Fibroblast of skin of back (primary cell): ENCODE results near the gene LRRC49.

Source experiments
- DNase-seq: peaks from one replicate; pipeline ENCODE4 v3.0.0-alpha.2; 2013

Gene LRRC49

DNA sequence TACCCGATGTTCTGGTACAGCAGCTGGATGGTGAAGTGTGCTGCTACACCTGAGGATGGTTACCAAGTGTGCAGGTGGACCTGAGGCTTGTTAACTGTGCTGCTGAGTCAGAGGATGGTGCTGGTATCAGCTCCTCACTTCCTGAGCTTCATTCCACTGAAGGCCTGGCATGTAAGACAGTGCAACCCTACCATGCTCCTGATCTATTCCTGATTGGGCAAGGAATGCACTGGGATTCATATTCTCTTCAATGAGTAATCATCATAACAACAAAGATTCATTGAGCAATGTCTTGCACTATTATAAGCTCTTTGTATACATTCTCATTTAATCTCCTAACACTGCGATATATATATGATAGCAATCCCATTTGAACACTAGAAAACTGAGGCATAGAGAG, 159.7 kb downstream of the LRRC49 start:
- peak; percentile 91 for DNase-seq

DNA sequence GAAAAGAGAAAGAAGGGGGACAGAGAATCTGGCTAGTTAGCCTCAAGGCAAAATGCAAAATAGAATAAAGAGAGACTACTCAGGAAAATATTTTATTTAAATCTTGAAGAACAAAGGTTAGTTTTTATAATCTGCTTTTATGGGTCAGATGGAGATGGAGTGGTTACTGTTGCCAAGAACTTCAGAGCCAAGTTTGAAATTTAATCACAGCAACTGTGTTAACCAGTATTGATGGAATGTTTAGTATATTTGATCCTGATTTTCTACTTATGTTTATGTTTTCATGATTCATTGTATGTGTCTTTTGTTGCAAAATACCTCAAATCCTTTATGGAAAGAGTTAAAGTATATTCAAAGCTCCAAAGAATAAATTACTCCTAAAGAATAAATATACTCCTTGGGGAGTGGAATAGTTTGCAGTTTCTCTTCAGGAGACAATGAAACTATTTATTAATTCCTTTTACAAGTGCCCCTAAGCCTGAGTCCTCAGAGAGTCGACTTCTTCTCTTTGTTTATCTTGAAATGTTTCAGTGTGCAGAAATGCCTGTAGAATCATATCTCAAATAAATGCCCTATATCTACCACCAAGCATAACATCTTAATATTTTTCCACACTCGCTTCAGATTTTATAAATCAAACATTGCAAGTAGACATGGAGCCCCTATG, 161.8 kb downstream of the LRRC49 start:
- DNase-seq: no peak

DNA sequence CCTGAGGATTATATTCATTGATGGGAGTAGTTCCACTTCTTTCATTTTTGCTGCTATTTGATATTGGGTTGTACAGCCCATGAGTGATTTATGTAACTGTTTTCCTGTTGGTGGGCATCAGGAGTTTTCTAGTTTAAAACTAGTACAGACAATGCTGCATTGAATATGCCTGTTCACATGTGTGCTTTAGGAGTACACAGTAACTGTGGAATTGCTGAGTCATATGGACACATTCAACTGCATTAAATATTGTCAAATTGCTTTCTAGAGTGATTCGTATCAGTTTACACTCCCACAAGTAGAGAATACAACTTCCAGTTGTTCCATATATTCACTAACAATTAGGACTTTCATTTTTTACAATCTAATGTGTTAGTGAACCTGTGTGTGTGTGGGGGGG, 162.8 kb downstream of the LRRC49 start:
- DNase-seq: peak; percentile 53

DNA sequence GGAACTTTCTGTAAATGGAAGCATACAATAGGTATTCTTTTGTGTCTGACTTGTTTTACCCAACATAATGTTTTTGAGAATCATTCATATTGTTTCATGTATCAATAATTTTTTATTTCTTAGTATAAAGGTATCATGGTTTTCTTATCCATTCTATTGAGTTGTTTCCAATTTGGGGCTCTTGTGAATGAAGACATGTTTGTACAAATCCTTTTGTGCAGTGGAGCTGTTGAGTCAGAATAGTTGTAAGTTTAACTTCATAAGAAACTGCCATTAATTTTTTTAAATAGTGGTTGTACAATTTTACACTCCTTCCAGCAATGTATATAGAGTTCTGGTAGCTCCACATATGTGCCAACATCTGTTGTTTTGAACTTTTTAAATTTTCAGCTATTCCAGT, 163.5 kb downstream of the LRRC49 start:
- DNase-seq: no peak

DNA sequence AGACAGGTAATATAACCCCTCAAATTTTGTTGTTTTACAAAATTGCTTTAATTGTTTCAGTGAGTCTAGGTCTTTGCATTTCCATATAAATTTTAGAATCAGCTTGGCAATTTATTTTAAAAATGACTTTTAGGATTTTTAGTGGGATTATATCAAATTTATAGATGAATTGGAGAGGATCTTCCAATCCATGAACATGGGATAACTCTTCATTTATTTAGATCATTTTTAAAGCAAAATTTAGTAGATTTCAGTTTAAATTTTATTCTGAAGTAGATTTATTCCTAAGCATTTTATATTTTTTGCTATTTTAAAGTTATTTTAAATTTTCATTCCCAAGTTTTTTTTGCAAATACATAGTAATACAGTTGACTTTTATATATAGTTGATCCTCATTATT, 164.5 kb downstream of the LRRC49 start:
- DNase-seq: no peak

DNA sequence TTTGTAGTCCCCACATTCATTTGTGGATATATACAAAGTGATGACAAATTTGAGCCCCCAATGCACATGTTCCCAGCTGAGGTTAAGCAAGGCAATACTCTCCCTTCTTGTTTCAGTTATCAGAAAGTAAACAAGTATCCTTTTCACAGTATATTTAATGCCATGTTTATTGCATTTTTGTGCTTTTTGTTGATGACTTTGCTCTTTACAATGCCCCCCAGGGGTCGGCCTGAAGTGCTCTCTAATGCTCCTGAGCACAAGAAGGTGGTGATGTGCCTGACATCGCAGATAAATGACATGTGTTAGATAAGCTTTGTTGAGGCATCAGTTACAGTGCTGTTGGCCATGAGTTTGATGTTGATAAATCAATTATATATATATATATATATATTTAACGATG, 165.0 kb downstream of the LRRC49 start:
- DNase-seq: no peak

DNA sequence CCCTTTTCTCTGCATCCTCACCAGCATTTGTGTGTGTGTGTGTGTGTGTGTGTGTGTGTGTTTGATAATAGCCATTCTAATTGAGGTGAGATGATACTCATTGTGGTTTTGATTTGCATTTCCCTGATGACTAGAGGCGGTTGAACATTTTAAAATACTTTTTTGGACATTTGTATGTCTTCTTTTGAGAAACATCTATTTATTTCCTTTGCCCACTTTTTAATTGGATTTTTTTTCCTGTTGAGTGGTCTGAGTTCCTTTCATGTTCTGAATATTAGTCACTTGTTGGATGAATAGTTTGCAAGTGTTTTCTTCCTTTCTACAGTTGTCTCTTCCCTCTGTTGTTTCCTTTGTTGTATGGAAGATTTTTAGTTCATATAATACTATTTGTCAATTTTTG, 168.4 kb downstream of the LRRC49 start:
- DNase-seq: peak; percentile 47

DNA sequence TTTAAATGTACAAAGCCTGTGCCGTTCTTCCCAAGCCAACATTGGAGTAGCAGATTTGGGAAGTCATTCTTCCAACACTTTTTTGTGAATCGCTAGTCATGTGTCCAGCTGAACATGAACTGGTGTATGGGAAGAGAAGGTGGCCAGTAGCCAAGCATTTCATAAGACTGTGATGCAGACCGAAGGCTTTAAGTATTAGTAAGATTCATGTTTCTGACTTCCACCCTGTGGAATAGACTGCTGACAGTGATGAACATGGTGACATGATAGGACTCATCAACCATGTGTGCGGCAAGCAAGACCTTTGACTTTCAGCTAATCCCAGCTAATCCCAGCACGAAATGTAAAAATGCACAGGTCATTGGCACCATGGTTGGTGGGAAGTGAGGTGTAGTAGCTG, 174.4 kb downstream of the LRRC49 start:
- no peak for DNase-seq

DNA sequence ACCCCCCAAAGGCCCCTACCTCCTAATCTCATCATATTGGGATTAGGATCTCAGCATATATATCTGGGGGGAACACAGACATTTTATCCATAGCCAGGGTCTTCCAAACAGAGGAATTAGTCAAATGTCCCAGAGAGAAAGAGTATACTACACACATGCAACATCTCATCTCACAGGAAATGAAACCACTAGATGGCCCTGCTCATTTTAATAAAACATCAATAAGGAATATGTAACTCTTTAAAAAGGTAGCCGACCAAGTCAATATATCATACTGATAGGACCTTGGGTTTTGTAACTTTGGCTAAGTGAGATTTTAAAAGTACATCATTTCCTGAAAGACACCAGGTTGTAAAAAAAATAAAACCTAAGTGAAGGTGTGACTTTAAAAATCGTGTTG, 177.1 kb downstream of the LRRC49 start:
- DNase-seq: no peak

DNA sequence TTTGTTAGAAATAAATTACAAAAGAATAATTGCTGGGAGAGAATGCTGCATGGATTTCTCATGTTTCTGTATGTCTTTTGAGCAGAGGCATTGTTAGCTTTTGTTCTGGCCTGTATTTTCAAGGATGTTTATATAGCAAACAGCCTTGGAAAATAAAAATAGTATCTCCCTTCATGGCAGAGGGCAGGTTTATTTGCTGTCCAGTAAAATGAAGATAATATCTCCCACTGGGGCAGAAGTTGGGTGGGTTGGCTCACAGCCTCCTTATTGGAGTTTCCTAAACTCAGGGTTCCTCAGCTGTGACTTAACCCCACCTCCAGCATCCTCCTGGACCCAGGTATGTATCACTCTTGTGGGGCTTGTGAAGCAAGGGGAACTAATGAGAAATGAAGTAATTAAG, 178.9 kb downstream of the LRRC49 start:
- DNase-seq: no peak

DNA sequence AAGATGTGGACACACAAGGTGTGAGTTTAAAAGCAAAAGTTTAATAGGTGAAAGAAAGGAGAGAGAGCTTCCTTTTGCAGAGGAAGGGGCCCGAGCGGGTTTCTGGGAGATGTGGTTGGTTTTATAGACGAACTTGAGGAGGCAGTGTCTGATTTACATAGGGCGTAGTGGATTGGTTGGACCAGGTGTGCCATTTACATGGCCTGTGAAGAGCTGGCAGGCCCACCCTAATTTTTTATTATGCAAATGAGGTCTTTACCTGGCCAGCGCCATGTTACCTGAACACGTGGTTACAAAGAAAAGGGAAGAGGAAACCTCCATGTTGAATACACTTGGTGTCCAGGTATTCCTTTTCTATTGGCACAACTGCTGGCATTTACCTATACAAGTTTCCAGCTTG, 179.8 kb downstream of the LRRC49 start:
- DNase-seq: no peak

DNA sequence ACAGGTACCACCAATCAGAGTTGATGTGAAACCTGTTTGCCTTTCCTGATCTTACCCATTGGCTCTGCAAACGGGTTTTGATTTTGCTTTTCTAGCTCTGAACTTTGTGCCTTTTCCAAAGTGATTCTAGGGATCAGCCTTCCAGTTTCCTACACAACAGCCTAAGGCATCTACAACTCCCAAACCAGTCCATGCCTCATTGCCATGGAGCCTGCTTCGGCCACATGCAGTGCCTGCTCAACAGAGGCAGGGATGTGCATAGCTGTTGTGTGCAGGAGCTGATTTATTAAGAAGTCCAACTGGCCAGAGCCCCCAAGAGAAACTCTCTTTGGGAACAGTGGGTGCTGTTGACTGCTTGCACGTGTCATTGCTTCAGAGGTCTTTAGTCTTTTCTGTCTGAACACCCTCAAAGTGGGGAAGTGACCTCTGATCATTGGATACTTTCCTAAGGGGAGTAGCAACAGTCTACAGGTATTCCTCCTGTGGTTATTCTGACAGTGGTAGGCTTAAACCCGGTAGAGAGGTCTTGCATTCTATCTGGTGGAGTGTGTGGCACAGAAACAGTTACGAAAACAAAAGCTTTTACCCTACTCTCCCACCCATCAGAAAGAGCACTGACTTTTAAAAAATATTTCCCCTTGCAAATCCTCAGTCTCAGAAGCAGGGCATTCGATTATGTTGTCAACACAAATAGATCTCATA, 186.0 kb downstream of the LRRC49 start:
- no peak for DNase-seq

DNA sequence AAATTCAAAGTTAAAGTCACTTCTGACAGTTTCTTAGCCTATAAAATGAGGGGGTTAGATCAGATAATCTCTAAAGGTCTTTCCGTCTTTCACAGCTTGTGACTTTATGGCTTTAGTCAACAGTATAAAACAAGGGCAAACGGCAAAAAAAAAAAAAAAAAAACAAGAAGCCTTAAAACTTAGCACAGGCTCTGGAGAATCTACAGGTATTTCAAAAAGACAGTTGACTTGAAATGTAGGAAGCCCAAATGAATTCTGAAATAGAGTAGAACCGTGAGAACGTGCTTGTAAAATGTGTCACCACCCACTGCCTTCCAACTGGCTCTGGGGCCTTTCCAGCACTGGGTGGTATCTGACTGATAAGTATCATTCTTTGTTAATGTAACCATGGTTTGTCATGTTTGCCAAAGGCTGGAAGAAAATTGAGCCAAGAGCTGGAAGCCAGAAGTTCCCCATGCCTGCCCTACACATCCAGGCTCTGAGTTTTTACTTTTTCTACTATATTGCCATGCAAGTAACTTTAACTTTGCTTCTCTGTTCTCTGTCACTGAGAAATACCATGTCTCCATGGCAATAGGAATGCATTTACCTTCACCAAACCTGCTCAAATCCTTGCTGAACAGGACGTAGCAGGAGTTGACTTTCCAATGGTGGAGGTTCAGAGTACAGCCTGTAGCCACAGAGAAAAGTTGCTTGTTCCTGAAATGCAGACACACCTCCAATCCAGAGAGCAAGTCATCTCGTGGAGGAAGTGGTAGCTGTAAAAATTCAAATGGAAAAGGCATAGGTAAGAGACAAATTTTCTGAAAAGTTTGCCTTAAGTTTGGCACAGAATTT, 186.8 kb downstream of the LRRC49 start:
- peak; percentile 75 for DNase-seq

DNA sequence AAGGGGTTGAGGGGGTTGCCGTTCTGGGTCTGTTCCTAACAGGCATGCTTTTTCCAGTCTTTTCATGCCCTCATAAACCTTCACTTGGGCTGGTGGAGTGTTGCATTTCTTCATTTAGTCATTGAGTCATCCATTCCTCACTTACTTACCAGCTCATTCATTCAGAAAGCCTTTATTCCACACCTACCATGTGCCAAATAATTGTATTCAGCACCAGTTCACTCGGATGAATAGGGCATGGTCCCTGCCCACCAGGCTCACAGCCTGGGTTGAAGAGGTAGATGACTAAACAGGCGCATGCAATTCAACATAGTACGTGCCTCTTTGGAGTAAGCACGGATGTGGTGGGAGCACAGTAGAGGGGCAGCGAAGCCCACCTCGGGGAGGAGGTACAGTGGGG, 187.5 kb downstream of the LRRC49 start:
- no peak for DNase-seq

DNA sequence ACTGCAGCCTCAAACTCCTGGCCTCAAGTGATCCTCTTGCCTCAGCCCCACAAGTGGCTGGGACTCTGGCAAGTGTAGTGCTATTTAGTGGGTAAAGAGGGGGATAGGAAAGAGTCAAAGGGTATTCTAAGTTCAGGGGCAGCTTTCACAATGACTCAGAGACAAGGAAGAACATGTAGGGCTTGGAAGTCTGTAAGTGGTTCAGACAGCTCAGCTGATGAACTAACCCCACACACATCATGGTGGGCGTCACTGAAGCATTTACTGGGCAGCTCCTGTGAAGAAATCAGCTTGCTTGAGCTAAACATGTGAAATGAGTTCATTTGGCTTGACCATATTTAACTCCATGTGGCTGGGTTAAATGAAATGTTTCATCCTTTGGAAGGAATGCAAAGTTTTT, 188.1 kb downstream of the LRRC49 start:
- DNase-seq: peak; percentile 48

DNA sequence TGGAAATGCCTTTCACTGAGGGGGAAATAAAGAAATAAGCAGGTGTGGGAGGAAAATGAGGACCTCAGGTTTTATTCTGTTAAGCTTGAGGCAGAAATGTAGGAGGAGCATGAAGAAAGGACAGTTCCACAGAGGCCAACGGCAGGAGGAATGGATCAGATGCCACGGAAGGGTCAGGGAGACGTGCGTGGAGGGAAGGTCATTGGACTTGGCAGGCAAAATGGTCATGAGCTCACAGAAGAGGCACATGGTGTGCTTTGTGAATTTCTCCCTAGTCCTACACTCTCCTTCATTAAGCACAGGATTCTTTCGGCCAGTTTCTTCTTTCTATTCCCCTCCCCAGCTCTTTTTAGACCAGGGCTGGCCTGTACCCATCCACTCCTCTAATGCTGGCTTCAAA, 190.2 kb downstream of the LRRC49 start:
- no peak for DNase-seq

DNA sequence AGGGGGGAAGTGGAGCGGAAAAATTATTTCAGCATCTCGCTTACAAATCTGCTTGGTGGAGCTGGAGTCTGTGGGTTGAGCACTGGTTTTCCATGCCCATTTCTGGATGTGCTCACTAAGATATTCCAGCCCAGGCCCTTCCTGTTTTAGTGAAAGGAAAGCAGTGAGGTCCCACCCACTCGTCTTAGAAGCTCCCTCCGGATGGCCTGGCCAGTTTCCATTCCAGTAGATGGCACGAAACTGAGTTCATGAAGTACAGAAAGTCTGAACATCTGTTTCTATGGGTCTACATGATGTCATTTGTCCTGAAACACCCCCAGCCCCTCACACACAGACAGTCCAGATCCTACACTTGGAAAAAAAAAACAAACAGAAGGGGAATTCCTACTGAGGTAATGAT, 190.7 kb downstream of the LRRC49 start:
- DNase-seq: peak; percentile 53

DNA sequence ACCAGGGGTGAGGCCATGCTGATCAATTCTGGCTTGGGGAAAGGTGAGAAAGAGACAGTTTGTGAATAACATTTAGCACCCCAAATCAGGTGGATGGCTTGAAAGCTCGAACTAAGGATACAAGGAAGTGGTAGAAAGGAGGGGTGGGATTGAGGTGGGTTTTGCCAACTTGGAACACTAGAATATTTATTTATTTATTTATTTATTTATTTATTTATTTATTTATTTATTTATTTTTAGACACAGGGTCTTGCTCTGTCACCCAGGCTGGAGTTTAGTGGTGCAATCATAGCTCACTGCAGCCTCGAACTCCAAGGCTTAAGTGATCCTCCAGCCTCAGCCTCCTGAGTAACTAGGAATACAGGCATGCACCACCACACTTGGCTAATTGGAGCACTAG, 191.6 kb downstream of the LRRC49 start:
- no peak for DNase-seq

DNA sequence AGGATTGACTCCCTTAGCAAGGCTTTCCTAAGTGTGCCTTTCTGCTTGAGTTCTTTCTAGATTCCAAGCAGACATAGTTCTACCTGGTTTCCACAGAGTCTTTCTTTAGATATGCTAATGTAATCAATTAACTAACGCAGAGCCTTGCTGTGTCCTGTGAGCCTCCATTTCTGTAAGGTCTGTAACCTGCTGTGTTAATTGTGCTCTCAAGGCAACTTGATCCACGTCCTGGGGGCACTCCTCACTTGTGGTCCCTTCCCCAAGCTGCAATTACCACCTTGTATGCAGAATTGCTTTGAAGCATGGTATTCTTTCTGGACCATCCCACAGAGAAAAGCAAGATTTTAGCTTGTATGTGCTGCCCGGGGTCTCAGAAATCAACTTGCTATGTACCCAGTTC, 193.2 kb downstream of the LRRC49 start:
- no peak for DNase-seq

DNA sequence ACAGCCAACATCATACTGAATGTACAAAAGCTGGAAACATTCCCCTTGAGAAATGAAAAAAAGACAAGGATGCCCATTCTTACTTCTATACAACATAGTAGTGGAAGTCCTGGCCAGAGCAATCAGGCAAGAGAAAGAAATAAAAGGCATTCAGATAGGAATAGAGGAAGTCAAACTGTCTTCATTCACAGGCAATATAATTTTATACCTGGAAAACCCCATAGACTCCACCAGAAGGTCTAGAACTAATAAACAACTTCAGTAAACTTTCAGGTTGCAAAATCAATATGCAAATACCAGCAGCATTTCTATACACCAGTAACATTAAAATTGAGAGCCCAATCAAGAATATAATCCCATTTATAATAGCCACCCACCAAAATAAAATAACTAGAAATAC, 195.5 kb downstream of the LRRC49 start:
- DNase-seq: no peak

DNA sequence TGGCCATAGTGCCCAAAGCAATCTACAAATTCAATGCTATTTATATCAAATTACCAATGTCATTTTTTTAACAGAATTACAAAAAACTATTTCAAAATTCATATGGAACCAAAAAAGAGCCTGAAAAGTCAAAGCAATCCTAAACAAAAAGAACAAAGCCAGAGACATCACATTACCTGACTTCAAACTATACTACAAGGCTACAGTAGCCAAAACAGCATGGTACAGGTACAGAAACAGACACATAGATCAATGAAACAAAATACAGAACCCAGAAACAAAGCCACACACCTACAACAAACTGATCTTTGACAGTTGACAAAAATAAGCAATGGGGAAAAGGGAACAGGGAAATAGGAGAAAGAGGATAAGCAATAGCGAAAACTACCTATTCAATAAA, 196.1 kb downstream of the LRRC49 start:
- DNase-seq: no peak

DNA sequence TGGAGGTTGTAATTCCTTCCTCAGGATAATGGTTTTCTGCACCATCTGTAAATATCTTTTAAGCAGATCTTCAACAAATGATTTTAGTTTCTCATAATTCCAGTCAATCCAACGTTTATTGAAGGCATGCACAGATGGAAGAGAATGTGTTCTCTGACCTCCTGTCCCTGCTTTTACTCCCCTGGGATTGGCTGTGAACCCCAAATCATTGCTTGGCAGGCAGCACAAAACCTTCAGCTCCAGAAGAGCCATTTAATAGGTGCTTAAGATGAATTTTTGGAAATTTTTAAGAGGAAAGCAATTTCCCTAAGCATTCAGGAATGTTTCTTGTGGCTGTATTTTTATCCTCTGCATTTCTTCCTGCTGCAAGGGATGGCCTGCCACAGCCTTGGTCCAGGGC, 197.2 kb downstream of the LRRC49 start:
- no peak for DNase-seq

DNA sequence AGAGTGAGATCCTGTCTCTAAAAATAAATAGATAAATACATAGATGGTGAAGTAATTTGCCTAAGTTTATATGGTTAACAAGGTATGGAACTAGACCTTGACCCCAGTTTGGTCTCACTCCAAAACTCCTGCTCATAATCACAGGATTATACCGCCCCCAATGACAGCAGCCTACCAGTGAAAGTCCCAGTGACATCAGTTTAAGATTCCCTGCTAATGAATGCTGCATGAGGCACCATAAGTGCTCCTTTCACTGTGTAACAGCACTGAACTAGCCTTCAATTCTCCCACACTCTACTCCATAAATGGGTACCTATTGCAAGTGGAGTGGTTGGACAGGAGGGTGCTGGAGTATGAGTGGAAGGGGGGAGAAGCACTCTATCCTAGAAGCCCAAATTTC, 199.0 kb downstream of the LRRC49 start:
- DNase-seq: no peak

DNA sequence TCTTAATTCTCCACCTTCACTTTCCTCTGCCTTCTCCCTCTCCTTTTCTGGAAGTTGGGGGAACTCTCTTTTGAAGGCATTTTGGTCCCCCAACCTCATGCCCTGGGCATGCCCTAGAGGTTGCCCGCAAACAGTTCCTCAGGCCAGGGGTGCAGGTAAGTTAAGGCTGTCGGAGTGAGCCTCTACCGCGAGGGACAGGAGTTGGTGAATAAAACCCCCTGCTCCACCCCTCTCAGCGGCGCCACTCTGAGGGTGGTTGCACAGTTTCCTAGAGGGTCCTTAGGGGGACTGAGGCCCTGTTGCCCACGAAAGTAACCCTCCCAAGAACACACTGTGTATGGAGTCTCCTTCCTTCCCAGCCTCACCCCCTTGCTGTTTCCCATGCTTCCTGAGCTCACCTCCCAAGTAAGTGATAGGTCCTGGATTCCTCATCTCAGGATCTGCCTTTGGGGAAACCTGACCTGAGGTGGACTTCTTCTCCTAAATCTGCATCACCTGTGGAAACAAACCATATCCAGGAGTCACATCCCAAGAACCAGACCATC, 199.5 kb downstream of the LRRC49 start:
- no peak for DNase-seq
